ENCODE results near the gene KLK7.

The KLK7 gene

DNA sequence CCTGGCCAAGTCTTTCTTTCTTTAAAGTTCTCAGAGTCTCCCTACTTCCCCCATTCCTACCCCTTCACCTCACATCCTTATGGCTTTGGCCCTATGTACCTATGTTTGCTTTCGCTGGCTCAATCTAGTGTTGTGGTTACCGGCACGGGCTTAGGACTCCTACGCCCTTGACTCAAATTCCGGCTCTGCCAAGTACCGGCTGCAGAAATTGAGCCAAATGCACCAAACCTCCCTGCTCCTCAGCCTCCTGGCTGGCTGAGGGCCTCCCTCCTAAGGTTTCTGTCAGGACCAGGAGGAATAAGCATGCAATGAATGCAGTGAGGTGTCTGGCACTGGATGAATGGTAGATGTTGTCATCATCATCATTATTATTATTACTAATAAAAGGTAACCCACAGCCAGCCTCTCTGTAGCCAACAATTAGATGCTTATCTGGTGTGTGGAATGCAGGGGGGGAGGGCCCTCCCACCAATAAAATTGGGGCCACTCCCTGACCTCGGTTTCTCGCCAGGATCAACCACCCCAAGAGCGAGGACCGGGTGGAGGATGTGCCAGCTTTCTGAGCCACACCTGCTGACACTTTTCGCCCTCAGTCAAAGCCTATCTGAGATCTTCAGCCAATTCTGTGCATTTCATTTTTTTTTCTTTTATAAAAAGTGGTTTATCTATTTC lies 51.6 kb downstream of the KLK7 start:
- DNase-seq (ENCODE audit: low spot score): no peak

GRCh38 chr19:50931023-50931422 lies 52.7 kb downstream of the KLK7 start:
- DNase-seq (ENCODE audit: low spot score): no peak

GRCh38 chr19:50928831-50929230 lies 54.9 kb downstream of the KLK7 start:
- no peak for DNase-seq (ENCODE audit: low spot score)

Measured in GM03348 (cell line).